ENCODE measurements around the gene ICAM3.

Gene ICAM3

GRCh38 chr19:10295847-10296591 is 43.4 kb downstream of the ICAM3 start:
- Histone ChIP-seq H3K27ac (ENCODE audit: low read length) (no peak overlapping the region), H3K9me3 (ENCODE audit: control insufficient read depth in 2 of 2, low read length in 2 of 2) (no peaks in the 10 kb centered on the region), H3K36me3 (ENCODE audit: control insufficient read depth in 2 of 2, insufficient read depth in 2 of 2, low read length in 2 of 2) (no peaks in the 10 kb centered on the region), H3K4me3 (ENCODE audit: low read length in 2 of 2) (peak overlapping the region in 1 of 2 donors; percentile 35), H3K27me3 (ENCODE audit: control insufficient read depth in 1 of 2, insufficient read depth in 2 of 2, low read length in 2 of 2) (peaks cover 53 to 64% of the 10 kb centered on the region in 2 donors), H3K9ac (ENCODE audit: low read length in 2 of 2) (no peak overlapping the region), H3K4me1 (ENCODE audit: control insufficient read depth, insufficient read depth, low read length) (peaks cover 25% of the 10 kb centered on the region)

- peak overlapping the region in 1 of 2 donors; percentile 35 for H3K4me3 ChIP-seq (ENCODE audit: low read length in 2 of 2)
- no peak overlapping the region for H3K9ac ChIP-seq (ENCODE audit: low read length in 2 of 2)
- peaks cover 59 to 70% of the 10 kb centered on the region in 2 donors for H3K27me3 ChIP-seq (ENCODE audit: control insufficient read depth in 1 of 2, insufficient read depth in 2 of 2, low read length in 2 of 2)
- no peaks in the 10 kb centered on the region for H3K9me3 ChIP-seq (ENCODE audit: control insufficient read depth in 2 of 2, low read length in 2 of 2)
- no peak overlapping the region for H3K27ac ChIP-seq (ENCODE audit: low read length)
- no peaks in the 10 kb centered on the region for H3K36me3 ChIP-seq (ENCODE audit: control insufficient read depth in 2 of 2, insufficient read depth in 2 of 2, low read length in 2 of 2)
- peaks cover 32% of the 10 kb centered on the region for H3K4me1 ChIP-seq (ENCODE audit: control insufficient read depth, insufficient read depth, low read length)
Measured at GRCh38 chr19:10295305-10295846, 44.0 kb downstream of the ICAM3 start.

- no peaks in the 10 kb centered on the region for H3K36me3 ChIP-seq (ENCODE audit: control insufficient read depth in 2 of 2, insufficient read depth in 2 of 2, low read length in 2 of 2)
- peaks cover 60 to 75% of the 10 kb centered on the region in 2 donors for H3K27me3 ChIP-seq (ENCODE audit: control insufficient read depth in 1 of 2, insufficient read depth in 2 of 2, low read length in 2 of 2)
- no peak overlapping the region for H3K9ac ChIP-seq (ENCODE audit: low read length in 2 of 2)
- no peaks in the 10 kb centered on the region for H3K9me3 ChIP-seq (ENCODE audit: control insufficient read depth in 2 of 2, low read length in 2 of 2)
- no peak overlapping the region for H3K4me3 ChIP-seq (ENCODE audit: low read length in 2 of 2)
- no peak overlapping the region for H3K27ac ChIP-seq (ENCODE audit: low read length)
- H3K4me1 ChIP-seq (ENCODE audit: control insufficient read depth, insufficient read depth, low read length) = peaks cover 42% of the 10 kb centered on the region
Measured at GRCh38 chr19:10294368-10294697, 45.1 kb downstream of the ICAM3 start.

GRCh38 chr19:10293637-10294367 is 45.6 kb downstream of the ICAM3 start:
- peaks cover 47% of the 10 kb centered on the region for H3K4me1 ChIP-seq (ENCODE audit: control insufficient read depth, insufficient read depth, low read length)
- no peak overlapping the region for H3K9ac ChIP-seq (ENCODE audit: low read length in 2 of 2)
- no peaks in the 10 kb centered on the region for H3K9me3 ChIP-seq (ENCODE audit: control insufficient read depth in 2 of 2, low read length in 2 of 2)
- H3K36me3 ChIP-seq (ENCODE audit: control insufficient read depth in 2 of 2, insufficient read depth in 2 of 2, low read length in 2 of 2) = no peaks in the 10 kb centered on the region
- no peak overlapping the region for H3K4me3 ChIP-seq (ENCODE audit: low read length in 2 of 2)
- H3K27ac ChIP-seq (ENCODE audit: low read length) = no peak overlapping the region
- peaks cover 66 to 80% of the 10 kb centered on the region in 2 donors for H3K27me3 ChIP-seq (ENCODE audit: control insufficient read depth in 1 of 2, insufficient read depth in 2 of 2, low read length in 2 of 2)

GRCh38 chr19:10292789-10293636 is 46.4 kb downstream of the ICAM3 start:
- peaks cover 49% of the 10 kb centered on the region for H3K4me1 ChIP-seq (ENCODE audit: control insufficient read depth, insufficient read depth, low read length)

GRCh38 chr19:10292206-10292788 is 47.1 kb downstream of the ICAM3 start:
- Histone ChIP-seq H3K27ac (ENCODE audit: low read length) (no peak overlapping the region), H3K36me3 (ENCODE audit: control insufficient read depth in 2 of 2, insufficient read depth in 2 of 2, low read length in 2 of 2) (no peaks in the 10 kb centered on the region), H3K27me3 (ENCODE audit: control insufficient read depth in 1 of 2, insufficient read depth in 2 of 2, low read length in 2 of 2) (peaks cover 78 to 94% of the 10 kb centered on the region in 2 donors), H3K9me3 (ENCODE audit: control insufficient read depth in 2 of 2, low read length in 2 of 2) (no peaks in the 10 kb centered on the region), H3K4me1 (ENCODE audit: control insufficient read depth, insufficient read depth, low read length) (peaks cover 52% of the 10 kb centered on the region), H3K9ac (ENCODE audit: low read length in 2 of 2) (no peak overlapping the region), H3K4me3 (ENCODE audit: low read length in 2 of 2) (peak overlapping the region; percentile 55 to 67)

More at GRCh38 chr19:10292789-10293636, 46.4 kb downstream of the ICAM3 start:
- H3K27ac ChIP-seq (ENCODE audit: low read length) = no peak overlapping the region
- H3K9me3 ChIP-seq (ENCODE audit: control insufficient read depth in 2 of 2, low read length in 2 of 2) = no peaks in the 10 kb centered on the region
- H3K4me3 ChIP-seq (ENCODE audit: low read length in 2 of 2) = peak overlapping the region in 1 of 2 donors; percentile 67
- peaks cover 71 to 87% of the 10 kb centered on the region in 2 donors for H3K27me3 ChIP-seq (ENCODE audit: control insufficient read depth in 1 of 2, insufficient read depth in 2 of 2, low read length in 2 of 2)
- H3K9ac ChIP-seq (ENCODE audit: low read length in 2 of 2) = no peak overlapping the region
- H3K36me3 ChIP-seq (ENCODE audit: control insufficient read depth in 2 of 2, insufficient read depth in 2 of 2, low read length in 2 of 2) = no peaks in the 10 kb centered on the region

GRCh38 chr19:10291554-10292205 is 47.7 kb downstream of the ICAM3 start:
- H3K36me3 ChIP-seq (ENCODE audit: control insufficient read depth in 2 of 2, insufficient read depth in 2 of 2, low read length in 2 of 2) = no peaks in the 10 kb centered on the region
- H3K27ac ChIP-seq (ENCODE audit: low read length) = no peak overlapping the region
- no peak overlapping the region for H3K9ac ChIP-seq (ENCODE audit: low read length in 2 of 2)

GRCh38 chr19:10290876-10291553 is 48.4 kb downstream of the ICAM3 start:
- Histone ChIP-seq H3K27ac (ENCODE audit: low read length) (no peak overlapping the region), H3K36me3 (ENCODE audit: control insufficient read depth in 2 of 2, insufficient read depth in 2 of 2, low read length in 2 of 2) (no peaks in the 10 kb centered on the region), H3K9ac (ENCODE audit: low read length in 2 of 2) (no peak overlapping the region), H3K4me3 (ENCODE audit: low read length in 2 of 2) (peak overlapping the region; percentile 55 to 67), H3K9me3 (ENCODE audit: control insufficient read depth in 2 of 2, low read length in 2 of 2) (no peaks in the 10 kb centered on the region), H3K27me3 (ENCODE audit: control insufficient read depth in 1 of 2, insufficient read depth in 2 of 2, low read length in 2 of 2) (peaks cover 79 to 96% of the 10 kb centered on the region in 2 donors), H3K4me1 (ENCODE audit: control insufficient read depth, insufficient read depth, low read length) (peaks cover 56% of the 10 kb centered on the region)

More at GRCh38 chr19:10291554-10292205, 47.7 kb downstream of the ICAM3 start:
- Histone ChIP-seq H3K9me3 (ENCODE audit: control insufficient read depth in 2 of 2, low read length in 2 of 2) (no peaks in the 10 kb centered on the region), H3K27me3 (ENCODE audit: control insufficient read depth in 1 of 2, insufficient read depth in 2 of 2, low read length in 2 of 2) (peaks cover 78 to 98% of the 10 kb centered on the region in 2 donors), H3K4me3 (ENCODE audit: low read length in 2 of 2) (peak overlapping the region; percentile 55 to 67), H3K4me1 (ENCODE audit: control insufficient read depth, insufficient read depth, low read length) (peaks cover 55% of the 10 kb centered on the region)

GRCh38 chr19:10290357-10290875 is 49.0 kb downstream of the ICAM3 start:
- no peaks in the 10 kb centered on the region for H3K36me3 ChIP-seq (ENCODE audit: control insufficient read depth in 2 of 2, insufficient read depth in 2 of 2, low read length in 2 of 2)
- H3K9me3 ChIP-seq (ENCODE audit: control insufficient read depth in 2 of 2, low read length in 2 of 2) = no peaks in the 10 kb centered on the region
- H3K4me3 ChIP-seq (ENCODE audit: low read length in 2 of 2) = peak overlapping the region in 1 of 2 donors; percentile 67
- no peak overlapping the region for H3K9ac ChIP-seq (ENCODE audit: low read length in 2 of 2)
- H3K27ac ChIP-seq (ENCODE audit: low read length) = no peak overlapping the region
- H3K27me3 ChIP-seq (ENCODE audit: control insufficient read depth in 1 of 2, insufficient read depth in 2 of 2, low read length in 2 of 2) = peaks cover 77 to 90% of the 10 kb centered on the region in 2 donors
- peaks cover 54% of the 10 kb centered on the region for H3K4me1 ChIP-seq (ENCODE audit: control insufficient read depth, insufficient read depth, low read length)

Measured in stomach smooth muscle (tissue), 2 donors.